Transverse colon (tissue), 4 donors: Measurements from ENCODE around the gene DCLRE1C. TPM values are rescaled to one million over a fixed set of nuclear protein-coding genes. Genes with fewer than 3 reads are reported as not detected.

Experiments
- DNase-seq: peaks from one replicate; pipeline ENCODE4 v3.0.0-alpha.2; 2019
- H3K27ac ChIP-seq, 4 donors: fragments of 200-600 bp; sonication (generic); 2 replicates each; pipeline ENCODE4 v1.5.1; 2016 to 2018; ENCODE audit warnings: inconsistent platforms in 4 of 4
- H3K27me3 ChIP-seq: fragments of 200-600 bp; sonication (generic); 2 replicates; pipeline ENCODE4 v1.5.1; 2017; ENCODE audit warnings: inconsistent platforms
- H3K36me3 ChIP-seq, 4 donors: fragments of 200-600 bp; sonication (generic); 2 replicates each; pipeline ENCODE4 v1.5.1; 2017 to 2019; ENCODE audit warnings: inconsistent platforms in 4 of 4
- H3K4me1 ChIP-seq, 4 donors: fragments of 200-600 bp; sonication (generic); 2 replicates each; pipeline ENCODE4 v1.5.1; 2017 to 2020; ENCODE audit warnings: inconsistent platforms in 4 of 4
- H3K4me3 ChIP-seq, 4 donors: fragments of 200-600 bp; sonication (generic); 1 replicate in 1 of 4; 2 replicates in 3 of 4; pipeline versions ENCODE4 v1.5.1 to v1.6.1; 2017 to 2019; ENCODE audit warnings: inconsistent platforms in 4 of 4
- H3K9me3 ChIP-seq, 2 donors: fragments of 200-600 bp; sonication (generic); 2 replicates each; pipeline ENCODE4 v1.5.1; 2017 to 2019; ENCODE audit warnings: inconsistent platforms in 2 of 2
- EP300 ChIP-seq: sonication (generic); formaldehyde crosslinking; IDR thresholded peaks from one replicate; pipeline ENCODE4 v1.6.1; 2017; ENCODE audit warnings: antibody characterized with exemption, low read depth
- POLR2A ChIP-seq: fragments of 450-650 bp; IDR thresholded peaks from one replicate; pipeline ENCODE4 v1.6.1; 2016; ENCODE audit warnings: antibody characterized with exemption, mild to moderate bottlenecking, moderate library complexity
- POLR2AphosphoS5 ChIP-seq, 3 donors: sonication (generic); formaldehyde crosslinking; IDR thresholded peaks; one replicate each; pipeline ENCODE4 v1.6.1; 2016; ENCODE audit warnings: antibody characterized with exemption in 3 of 3
- WGBS, 2 donors: methylation state at CpG; one replicate each; pipeline ENCODE4 v1.1.5; 2018; ENCODE audit warnings: low coverage in 1 of 2; 5-methylcytosine and 5-hydroxymethylcytosine counted together
- in situ Hi-C, 4 donors: fragments of 200-750 bp; cut with MboI; loops; one replicate each; pipeline versions ENCODE4 v1.15.0 to v1.15.1; 2017; ENCODE audit warnings: low sequenced_read_pairs in 3 of 4, low pct_ligation_motif_present in 1 of 4, low pct_unique_long_range_greater_than_20kb in 1 of 4
- intact Hi-C: fragments of 100-400 bp; cut with DNase I; formaldehyde crosslinking; loops from one replicate; pipeline ENCODE4 v1.15.1; 2023; ENCODE audit warnings: low total_unique reads
- total RNA-seq, 4 donors: library from RNA; depleted of rRNA; stranded (reverse); fragments of >200 nt; gene quantifications; one replicate each; pipeline ENCODE4 v1.1.0, GENCODE V29; 2016
- TF ChIP-seq, protein P1 (sequence below), 5 experiments: fragments of 200-600 bp in 3 of 5; fragments of 450-650 bp in 2 of 5; sonication (generic) in 3 of 5; IDR thresholded peaks; 1 replicate in 2 of 5; 2 replicates in 3 of 5; pipeline ENCODE4 v1.5.1; 2016 to 2017; ENCODE audit warnings: antibody characterized with exemption in 5 of 5, inconsistent platforms in 3 of 5, mild to moderate bottlenecking in 2 of 5, moderate library complexity in 1 of 5

Gene DCLRE1C
- total RNA-seq, 4 donors from 2014 or later: 10.0 to 61.3 (median 13.8) TPM

DNA sequence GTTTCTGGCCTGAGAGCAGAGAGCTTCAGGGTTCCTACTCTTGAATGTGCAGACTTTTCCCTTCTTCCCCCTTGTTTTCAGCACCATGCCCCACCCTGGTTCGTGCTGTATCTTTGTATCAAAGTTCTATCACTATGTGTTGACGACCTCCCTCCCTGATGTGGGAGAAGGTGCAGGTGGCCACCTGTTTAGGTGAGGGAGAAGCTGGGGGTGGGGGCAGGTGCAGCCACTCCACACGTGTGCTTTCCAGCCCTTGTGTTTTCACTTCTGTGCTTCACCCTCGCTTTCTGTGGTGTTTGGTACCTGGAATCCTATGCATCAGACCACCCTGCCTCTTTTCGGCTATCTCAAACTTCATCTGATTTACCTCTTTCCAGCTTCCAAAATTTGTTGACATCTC is 94.9 kb downstream of the DCLRE1C start:
- TF ChIP-seq POLR2A (no peak), EP300 (no peak), POLR2AphosphoS5 (IDR thresholded peaks at IDR 0.05) (no peak)
- TF ChIP-seq, protein P1, sequence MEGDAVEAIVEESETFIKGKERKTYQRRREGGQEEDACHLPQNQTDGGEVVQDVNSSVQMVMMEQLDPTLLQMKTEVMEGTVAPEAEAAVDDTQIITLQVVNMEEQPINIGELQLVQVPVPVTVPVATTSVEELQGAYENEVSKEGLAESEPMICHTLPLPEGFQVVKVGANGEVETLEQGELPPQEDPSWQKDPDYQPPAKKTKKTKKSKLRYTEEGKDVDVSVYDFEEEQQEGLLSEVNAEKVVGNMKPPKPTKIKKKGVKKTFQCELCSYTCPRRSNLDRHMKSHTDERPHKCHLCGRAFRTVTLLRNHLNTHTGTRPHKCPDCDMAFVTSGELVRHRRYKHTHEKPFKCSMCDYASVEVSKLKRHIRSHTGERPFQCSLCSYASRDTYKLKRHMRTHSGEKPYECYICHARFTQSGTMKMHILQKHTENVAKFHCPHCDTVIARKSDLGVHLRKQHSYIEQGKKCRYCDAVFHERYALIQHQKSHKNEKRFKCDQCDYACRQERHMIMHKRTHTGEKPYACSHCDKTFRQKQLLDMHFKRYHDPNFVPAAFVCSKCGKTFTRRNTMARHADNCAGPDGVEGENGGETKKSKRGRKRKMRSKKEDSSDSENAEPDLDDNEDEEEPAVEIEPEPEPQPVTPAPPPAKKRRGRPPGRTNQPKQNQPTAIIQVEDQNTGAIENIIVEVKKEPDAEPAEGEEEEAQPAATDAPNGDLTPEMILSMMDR (IDR thresholded peaks at IDR 0.05): no peak
- no peak for DNase-seq
- Histone ChIP-seq H3K27ac (no peak overlapping the region), H3K4me1 (peaks cover 0 to 16% (median 8%) of the 10 kb centered on the region in 4 donors), H3K9me3 (no peaks in the 10 kb centered on the region), H3K4me3 (no peak overlapping the region), H3K36me3 (peaks cover 0 to 24% (median 3%) of the 10 kb centered on the region in 4 donors), H3K27me3 (no peaks in the 10 kb centered on the region)
- intact Hi-C loops (no loop called here), in situ Hi-C loops (no loop called here)
- 61% methylated on average over 5 of the region's 5 CpGs; no CpG with 5 or more reads in 1 of the 2 donors for WGBS, 2 donors

DNA sequence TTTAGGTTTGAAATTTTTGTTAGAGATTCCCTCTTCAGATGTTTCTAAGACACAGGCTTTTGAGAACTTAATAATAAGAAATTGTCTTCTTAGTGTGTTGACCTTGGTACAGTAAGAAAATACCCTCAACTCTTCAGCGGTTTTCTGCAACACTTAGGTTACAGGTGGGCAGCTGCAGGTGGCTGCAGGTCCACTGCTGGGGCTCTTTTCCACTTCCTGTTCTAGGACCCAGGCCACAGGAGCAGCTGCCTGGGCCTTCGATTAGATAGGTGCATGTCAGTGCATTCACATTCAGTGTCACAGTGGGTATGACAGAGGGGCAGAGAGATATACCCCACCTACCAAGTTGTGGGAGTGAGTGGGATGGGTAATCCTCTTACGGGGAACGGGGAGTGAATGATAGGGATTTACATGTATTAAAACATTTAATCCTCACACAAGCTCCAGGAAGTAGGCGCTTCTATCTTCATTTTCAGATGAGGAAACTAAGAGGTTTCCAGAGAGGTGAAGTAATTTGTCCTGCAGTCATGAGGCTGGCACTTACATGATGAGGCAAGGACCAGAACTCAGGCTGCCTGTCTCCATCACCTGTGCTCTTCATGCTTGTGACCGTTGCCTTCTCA is 95.4 kb downstream of the DCLRE1C start:
- Histone ChIP-seq H3K36me3 (peaks cover 0 to 24% (median 4%) of the 10 kb centered on the region in 4 donors), H3K4me1 (peaks cover 0 to 16% (median 8%) of the 10 kb centered on the region in 4 donors), H3K9me3 (no peaks in the 10 kb centered on the region), H3K27me3 (no peaks in the 10 kb centered on the region), H3K4me3 (no peak overlapping the region), H3K27ac (no peak overlapping the region)
- intact Hi-C loops (no loop called here), in situ Hi-C loops (no loop called here)
- TF ChIP-seq EP300 (no peak), POLR2A (no peak), POLR2AphosphoS5 (IDR thresholded peaks at IDR 0.05) (no peak)
- TF ChIP-seq, protein P1 (IDR thresholded peaks at IDR 0.05): no peak
- no peak for DNase-seq
- 90 to 94% methylated on average over 3 to 6 of the region's 6 CpGs for WGBS, 2 donors

DNA sequence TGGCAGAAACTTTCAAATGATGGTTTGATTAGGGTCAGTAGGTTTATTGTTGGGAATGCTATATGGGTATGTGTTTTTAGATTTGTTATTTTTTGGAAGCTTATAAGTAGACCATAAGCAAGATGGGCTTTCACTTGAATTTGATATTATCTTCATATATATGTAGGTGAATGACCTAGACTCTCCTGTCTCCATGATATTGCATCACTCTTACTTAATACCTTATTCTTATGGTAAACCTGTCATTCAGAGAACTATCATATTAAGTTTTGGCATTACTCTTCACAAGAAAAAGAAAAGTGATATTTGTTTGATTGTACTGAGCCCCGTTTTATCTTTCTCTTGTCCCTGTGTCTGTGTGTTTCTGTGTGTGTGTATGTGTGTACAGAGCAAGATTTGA is 98.4 kb downstream of the DCLRE1C start:
- H3K36me3 ChIP-seq: peaks cover 0 to 24% (median 10%) of the 10 kb centered on the region in 4 donors
- TF ChIP-seq EP300 (no peak), POLR2A (no peak), POLR2AphosphoS5 (IDR thresholded peaks at IDR 0.05) (no peak)
- TF ChIP-seq, protein P1 (IDR thresholded peaks at IDR 0.05): no peak
- WGBS, 2 donors: 98 to 100% methylated on average over 1 of the region's 1 CpG

DNA sequence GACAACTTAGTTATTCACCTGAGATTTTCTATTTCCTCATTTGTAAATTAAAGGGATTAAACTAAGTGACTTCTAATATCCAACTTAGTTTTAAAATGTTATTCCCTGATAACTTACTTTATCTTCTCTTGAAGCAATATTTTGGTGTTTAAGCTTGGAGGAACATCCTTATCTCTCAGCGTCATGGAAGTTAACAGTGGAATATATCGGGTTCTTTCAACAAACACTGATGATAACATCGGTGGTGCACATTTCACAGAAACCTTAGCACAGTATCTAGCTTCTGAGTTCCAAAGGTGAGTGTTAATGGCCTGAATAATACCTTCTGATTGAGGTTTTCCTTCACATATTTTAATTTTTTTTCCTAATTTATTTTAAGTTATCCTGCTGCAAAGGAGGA is 101.7 kb downstream of the DCLRE1C start:
- Histone ChIP-seq H3K36me3 (peaks cover 0 to 27% (median 11%) of the 10 kb centered on the region in 4 donors), H3K27ac (no peak overlapping the region), H3K9me3 (no peaks in the 10 kb centered on the region), H3K27me3 (no peaks in the 10 kb centered on the region), H3K4me3 (no peak overlapping the region), H3K4me1 (no peaks in the 10 kb centered on the region)
- in situ Hi-C loops (no loop called here), intact Hi-C loops (no loop called here)
- TF ChIP-seq POLR2A (no peak), EP300 (no peak), POLR2AphosphoS5 (IDR thresholded peaks at IDR 0.05) (no peak)
- TF ChIP-seq, protein P1 (IDR thresholded peaks at IDR 0.05): no peak
- DNase-seq: no peak
- 90 to 95% methylated on average over 3 of the region's 3 CpGs for WGBS, 2 donors

More for the DNA sequence above, 98.4 kb downstream of the DCLRE1C start:
- H3K9me3 ChIP-seq: no peaks in the 10 kb centered on the region
- no peaks in the 10 kb centered on the region for H3K27me3 ChIP-seq
- no peak for DNase-seq
- H3K27ac ChIP-seq: no peak overlapping the region
- H3K4me1 ChIP-seq: peaks cover 0 to 6% (median 3%) of the 10 kb centered on the region in 4 donors
- H3K4me3 ChIP-seq: no peak overlapping the region
- intact Hi-C loops: no loop called here
- in situ Hi-C loops: no loop called here

Other genes with a start within 250 kb of the DCLRE1C start
- 10 to 100 TPM; 23.9 to 71.0 (median 52.8) TPM for gene FAM107B, start 179.2 kb downstream of the DCLRE1C start, total RNA-seq
- gene CDNF, start 116.1 kb downstream of the DCLRE1C start, total RNA-seq: 1 to 10 TPM in 2 of 4 donors, not detected in 2; 2.2 to 2.5 TPM
- gene HSPA14, start 115.8 kb downstream of the DCLRE1C start, total RNA-seq: 10 to 100 TPM in 2 of 4 donors, 1 to 10 TPM in 2; 6.7 to 15.4 (median 8.7) TPM
- gene MSANTD7, start 115.8 kb downstream of the DCLRE1C start, total RNA-seq: 10 to 100 TPM; 11.5 to 19.8 (median 14.0) TPM
- 1 to 10 TPM in 3 of 4 donors, under 1 TPM in 1; 0.60 to 4.6 (median 3.0) TPM for gene SUV39H2, start 75.2 kb downstream of the DCLRE1C start, total RNA-seq
- gene MEIG1, start 5.3 kb upstream of the DCLRE1C start, total RNA-seq: not detected
- not detected for gene OLAH, start 89.8 kb upstream of the DCLRE1C start, total RNA-seq
- not detected for gene ACBD7, start 134.7 kb upstream of the DCLRE1C start, total RNA-seq
- gene RPP38, start 143.3 kb upstream of the DCLRE1C start, total RNA-seq: 100 to 1,000 TPM in 1 of 4 donors, 10 to 100 TPM in 2, 1 to 10 TPM in 1; 4.1 to 103 (median 20.9) TPM
- 10 to 100 TPM in 3 of 4 donors, 1 to 10 TPM in 1; 5.2 to 39.3 (median 33.8) TPM for gene NMT2, start 214.6 kb upstream of the DCLRE1C start, total RNA-seq